Measurements from ENCODE around the gene SDF2L1. TPM values are rescaled to one million over a fixed set of nuclear protein-coding genes. Genes with fewer than 3 reads are reported as not detected.

The SDF2L1 gene
- total and polyA plus RNA-seq, 2 donors from 2014 or later, result 56.1 to 79.6 TPM

- no peaks in the 10 kb centered on the region for H3K9me3 ChIP-seq (ENCODE audit: control insufficient read depth in 2 of 3, insufficient read depth in 1 of 3, low read length in 3 of 3)
- intact Hi-C loops (cut with DNase I), result no loop called here
- H3K9ac ChIP-seq (ENCODE audit: low read length in 3 of 3), result no peak overlapping the region
- no peak overlapping the region for H3K4me3 ChIP-seq (ENCODE audit: low read length in 3 of 3)
- H3K36me3 ChIP-seq (ENCODE audit: control insufficient read depth in 2 of 3, insufficient read depth in 3 of 3, low read length in 3 of 3), result peaks cover 0 to 12% (median 6%) of the 10 kb centered on the region in 3 donors
- no peak for TF ChIP-seq CTCF (IDR thresholded peaks at IDR 0.05; ENCODE audit: borderline replicate concordance, extremely low read depth, insufficient read depth)
- peaks cover 0 to 3% (median 3%) of the 10 kb centered on the region in 3 donors for H3K4me1 ChIP-seq (ENCODE audit: control insufficient read depth in 2 of 3, insufficient read depth in 2 of 3, low read depth in 1 of 3, low read length in 3 of 3)
- H3K27me3 ChIP-seq (ENCODE audit: control insufficient read depth, insufficient read depth, low read length), result no peaks in the 10 kb centered on the region
- DNase-seq (no peak), FAIRE-seq (no peak)
- no peak overlapping the region for H3K27ac ChIP-seq (ENCODE audit: low read depth in 2 of 2, low read length in 2 of 2)
These were observed 18.5 kb upstream of the SDF2L1 start for GRCh38 chr22:21623648-21623970.

GRCh38 chr22:21624120-21624879, 17.8 kb upstream of the SDF2L1 start:
- Histone ChIP-seq H3K36me3 (ENCODE audit: control insufficient read depth in 2 of 3, insufficient read depth in 3 of 3, low read length in 3 of 3) (peaks cover 0 to 12% (median 6%) of the 10 kb centered on the region in 3 donors), H3K27me3 (ENCODE audit: control insufficient read depth, insufficient read depth, low read length) (no peaks in the 10 kb centered on the region), H3K9me3 (ENCODE audit: control insufficient read depth in 2 of 3, insufficient read depth in 1 of 3, low read length in 3 of 3) (no peaks in the 10 kb centered on the region), H3K9ac (ENCODE audit: low read length in 3 of 3) (no peak overlapping the region), H3K4me3 (ENCODE audit: low read length in 3 of 3) (no peak overlapping the region), H3K4me1 (ENCODE audit: control insufficient read depth in 2 of 3, insufficient read depth in 2 of 3, low read depth in 1 of 3, low read length in 3 of 3) (peaks cover 0 to 7% (median 3%) of the 10 kb centered on the region in 3 donors), H3K27ac (ENCODE audit: low read depth in 2 of 2, low read length in 2 of 2) (no peak overlapping the region)
- intact Hi-C loops (cut with DNase I), result no loop called here
- DNase-seq, result peak in 1 of 5 donors; percentile 14
- FAIRE-seq, result no peak
- TF ChIP-seq CTCF (IDR thresholded peaks at IDR 0.05; ENCODE audit: borderline replicate concordance, extremely low read depth, insufficient read depth), result peak; percentile 3

GRCh38 chr22:21624880-21625791, 17.0 kb upstream of the SDF2L1 start:
- H3K9ac ChIP-seq (ENCODE audit: low read length in 3 of 3), result no peak overlapping the region
- intact Hi-C loops (cut with DNase I), result no loop called here
- no peak overlapping the region for H3K27ac ChIP-seq (ENCODE audit: low read depth in 2 of 2, low read length in 2 of 2)
- H3K4me3 ChIP-seq (ENCODE audit: low read length in 3 of 3), result no peak overlapping the region
- peaks cover 0 to 7% (median 3%) of the 10 kb centered on the region in 3 donors for H3K4me1 ChIP-seq (ENCODE audit: control insufficient read depth in 2 of 3, insufficient read depth in 2 of 3, low read depth in 1 of 3, low read length in 3 of 3)
- peaks cover 0 to 12% (median 6%) of the 10 kb centered on the region in 3 donors for H3K36me3 ChIP-seq (ENCODE audit: control insufficient read depth in 2 of 3, insufficient read depth in 3 of 3, low read length in 3 of 3)
- DNase-seq, result no peak
- no peak for FAIRE-seq
- H3K27me3 ChIP-seq (ENCODE audit: control insufficient read depth, insufficient read depth, low read length), result no peaks in the 10 kb centered on the region
- no peak for TF ChIP-seq CTCF (IDR thresholded peaks at IDR 0.05; ENCODE audit: borderline replicate concordance, extremely low read depth, insufficient read depth)
- H3K9me3 ChIP-seq (ENCODE audit: control insufficient read depth in 2 of 3, insufficient read depth in 1 of 3, low read length in 3 of 3), result no peaks in the 10 kb centered on the region
